ENCODE data around the gene TERB2.
"Not testable (repeated sequence)": the region's sequence is repeated elsewhere in the genome, so short reads cannot be mapped to it uniquely, and the experiment has no call there.

TERB2 gene

GRCh38 chr15:44956388-44956787 is at the start of gene TERB2:
Gene TERB2, plus strand, starts transcription at chr15:44956687. Its CDS starts 32 bp downstream, at chr15:44956719.
- no peak within 1 kb of the TSS for H3K4me3 ChIP-seq (ENCODE audit: low read length)
- no peak for DNase-seq (ENCODE audit: low read depth)
- no peak for TF ChIP-seq CTCF (IDR thresholded peaks at IDR 0.05; ENCODE audit: insufficient read depth, low read depth, low read length, missing control alignments)

- TF ChIP-seq CTCF (IDR thresholded peaks at IDR 0.05; ENCODE audit: insufficient read depth, low read depth, low read length, missing control alignments): no peak
- H3K4me3 ChIP-seq (ENCODE audit: low read length): no peak overlapping the region
Observed at GRCh38 chr15:44909423-44909822, 47.1 kb upstream of the TERB2 start.

GRCh38 chr15:44910981-44911625 is 45.4 kb upstream of the TERB2 start:
- no peak overlapping the region for H3K4me3 ChIP-seq (ENCODE audit: low read length)
- DNase-seq (ENCODE audit: low read depth): no peak
- TF ChIP-seq CTCF (IDR thresholded peaks at IDR 0.05; ENCODE audit: insufficient read depth, low read depth, low read length, missing control alignments): no peak

More at GRCh38 chr15:44909423-44909822, 47.1 kb upstream of the TERB2 start:
- DNase-seq (ENCODE audit: low read depth): no peak

- not testable (repeated sequence) for DNase-seq (ENCODE audit: low read depth); H3K4me3 ChIP-seq (ENCODE audit: low read length)
Observed at GRCh38 chr15:44912186-44912585, 44.3 kb upstream of the TERB2 start.

- not testable (repeated sequence) for H3K4me3 ChIP-seq (ENCODE audit: low read length); DNase-seq (ENCODE audit: low read depth)
Observed at GRCh38 chr15:44912974-44913448, 43.5 kb upstream of the TERB2 start.

GRCh38 chr15:44918136-44918535 is 38.4 kb upstream of the TERB2 start:
- TF ChIP-seq CTCF (IDR thresholded peaks at IDR 0.05; ENCODE audit: insufficient read depth, low read depth, low read length, missing control alignments): no peak
- no peak overlapping the region for H3K4me3 ChIP-seq (ENCODE audit: low read length)
- DNase-seq (ENCODE audit: low read depth): no peak

- not testable (repeated sequence) for DNase-seq (ENCODE audit: low read depth); H3K4me3 ChIP-seq (ENCODE audit: low read length)
Observed at GRCh38 chr15:44928658-44929057, 27.8 kb upstream of the TERB2 start.

- DNase-seq (ENCODE audit: low read depth); H3K4me3 ChIP-seq (ENCODE audit: low read length): not testable (repeated sequence)
Observed at GRCh38 chr15:44930283-44930682, 26.2 kb upstream of the TERB2 start.

GRCh38 chr15:44958302-44958701 is 1.8 kb downstream of the TERB2 start:
- DNase-seq (ENCODE audit: low read depth); H3K4me3 ChIP-seq (ENCODE audit: low read length): not testable (repeated sequence)

- TF ChIP-seq CTCF (IDR thresholded peaks at IDR 0.05; ENCODE audit: insufficient read depth, low read depth, low read length, missing control alignments): no peak
- no peak for DNase-seq (ENCODE audit: low read depth)
- H3K4me3 ChIP-seq (ENCODE audit: low read length): no peak overlapping the region
Observed at GRCh38 chr15:44968475-44968874, 12.0 kb downstream of the TERB2 start.
